Pons (tissue), 1 donor: ENCODE measurements around the gene ASB4.
"Not testable (repeated sequence)": the region's sequence is repeated elsewhere in the genome, so short reads cannot be mapped to it uniquely, and the experiment has no call there.

Experiments used
- DNase-seq: peaks from one replicate; pipeline ENCODE4 v3.0.0-alpha.2; 2016; ENCODE audit warnings: low spot score

ASB4 gene

DNA sequence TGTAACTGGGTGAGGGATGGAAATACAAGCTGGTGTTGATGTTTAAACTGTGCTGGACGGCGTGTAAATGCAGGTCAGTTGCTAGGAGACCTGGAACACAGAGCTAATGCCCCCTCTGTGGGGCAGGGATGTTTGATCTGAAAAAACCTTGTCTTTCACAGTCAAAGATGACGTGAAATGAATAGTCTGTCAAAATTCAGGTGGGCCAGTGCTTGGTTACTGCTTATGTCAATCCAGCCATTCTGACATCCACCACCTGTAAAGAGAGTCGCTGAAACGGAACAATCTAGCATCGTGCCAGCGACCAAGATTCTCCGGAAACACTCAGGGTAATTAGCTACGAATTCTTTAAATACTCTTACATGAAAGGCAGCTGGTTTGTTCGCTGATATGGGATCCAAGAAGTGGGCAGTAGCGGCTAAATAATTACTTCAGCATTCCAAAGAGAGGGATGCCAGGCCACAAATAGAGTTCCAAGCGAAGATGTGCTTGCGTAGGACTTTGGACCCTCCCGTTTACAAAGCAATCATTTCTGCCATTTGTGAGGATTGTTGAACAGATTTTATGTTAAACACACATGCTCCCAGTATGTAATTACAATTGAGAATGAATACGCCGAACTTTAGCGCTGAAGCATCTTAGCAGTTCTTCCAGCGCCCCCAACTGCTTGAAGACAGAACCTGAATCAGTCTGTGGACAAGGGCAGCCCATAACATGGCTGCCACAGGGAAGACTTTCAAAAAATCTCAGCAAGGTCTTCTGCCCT lies 7.3 kb upstream of the ASB4 start:
- peak; percentile 73 for DNase-seq

DNA sequence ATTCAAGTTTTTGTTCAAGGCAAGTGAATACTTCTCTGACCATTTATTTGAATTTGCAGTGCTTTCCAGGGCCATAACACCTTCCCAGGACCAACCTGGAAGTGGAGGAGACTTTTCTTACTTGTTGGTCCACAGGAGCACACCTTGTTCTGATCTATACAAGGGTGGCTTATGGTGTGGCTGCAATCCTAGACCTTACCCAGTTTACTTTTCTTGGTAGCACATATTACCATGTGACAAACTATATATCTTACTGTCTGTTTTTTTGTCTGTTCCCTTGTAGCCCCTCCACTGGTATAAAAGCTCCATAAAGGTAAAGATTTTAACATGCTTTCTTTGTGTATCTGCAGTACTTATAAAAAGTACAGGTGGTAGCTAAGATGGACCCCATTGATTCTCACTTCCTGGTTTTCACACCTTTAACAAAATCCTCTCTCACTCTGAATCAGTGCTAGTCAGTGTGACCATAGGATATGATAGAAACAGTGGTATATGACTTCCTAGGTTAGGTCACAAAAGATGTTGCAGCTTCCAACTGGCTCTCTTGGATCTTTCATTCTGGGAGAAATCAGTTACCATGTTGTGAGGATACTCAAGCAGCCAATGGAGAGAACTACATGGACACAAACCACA lies 5.6 kb upstream of the ASB4 start:
- DNase-seq: no peak

DNA sequence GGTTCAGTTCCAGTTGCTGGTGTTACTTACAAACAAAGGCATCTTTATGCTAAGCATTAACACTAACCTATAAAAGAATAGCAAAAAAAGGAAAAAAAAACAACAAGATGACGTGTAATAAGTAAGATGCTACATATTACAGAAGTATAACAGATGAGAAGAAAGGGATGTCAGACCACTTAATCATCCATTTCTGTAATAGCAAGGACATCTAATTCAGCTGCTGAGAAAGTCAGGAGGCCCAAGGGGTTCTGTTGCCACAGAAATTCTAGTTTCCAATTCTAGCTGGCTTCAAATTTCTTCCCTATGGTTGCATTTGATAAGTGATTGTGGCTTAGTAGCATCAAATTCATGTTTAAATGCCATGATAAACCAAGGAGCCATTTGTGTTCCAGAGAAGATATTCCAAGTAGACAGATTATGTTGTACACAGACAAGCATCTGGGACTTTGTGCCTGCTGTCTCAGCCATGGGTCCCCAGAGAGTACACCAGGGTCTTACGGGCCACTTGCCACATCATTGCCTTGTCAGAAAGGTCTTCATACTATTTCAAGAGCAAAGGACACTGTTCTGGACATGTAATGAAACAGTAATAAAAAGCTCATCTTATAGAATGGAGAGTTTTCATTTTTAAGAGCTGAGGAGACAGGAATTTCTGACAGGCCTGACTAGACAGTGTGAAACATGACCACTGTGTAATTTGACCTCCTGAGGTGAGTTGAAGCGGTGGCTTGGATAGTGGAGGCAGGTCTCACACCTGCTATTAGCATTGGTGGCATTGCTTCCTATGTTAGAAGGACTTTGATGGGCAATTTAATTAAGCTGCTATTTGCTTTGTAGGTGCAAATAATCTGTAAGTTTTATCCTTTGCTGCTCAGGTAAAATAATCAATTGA lies 4.2 kb upstream of the ASB4 start:
- DNase-seq: no peak

DNA sequence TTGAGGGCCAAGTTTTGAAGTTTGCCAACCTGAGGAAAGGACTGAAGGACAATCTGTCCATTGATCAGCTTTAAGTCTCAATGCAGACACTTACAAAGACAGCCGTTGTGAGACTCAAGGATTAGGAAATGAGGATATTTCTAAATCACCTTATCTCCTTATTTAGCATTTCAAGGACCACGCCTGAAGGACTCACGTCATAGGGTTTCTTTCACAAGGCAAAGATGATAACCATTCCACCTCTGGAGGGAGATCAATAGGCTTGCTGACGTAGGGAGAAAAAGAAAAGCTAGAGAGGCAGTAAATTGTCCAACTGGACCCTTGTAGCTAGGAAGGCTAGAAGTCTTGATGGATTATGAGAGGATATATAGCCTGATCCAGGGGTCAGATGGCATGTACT lies 3.3 kb upstream of the ASB4 start:
- DNase-seq: no peak

DNA sequence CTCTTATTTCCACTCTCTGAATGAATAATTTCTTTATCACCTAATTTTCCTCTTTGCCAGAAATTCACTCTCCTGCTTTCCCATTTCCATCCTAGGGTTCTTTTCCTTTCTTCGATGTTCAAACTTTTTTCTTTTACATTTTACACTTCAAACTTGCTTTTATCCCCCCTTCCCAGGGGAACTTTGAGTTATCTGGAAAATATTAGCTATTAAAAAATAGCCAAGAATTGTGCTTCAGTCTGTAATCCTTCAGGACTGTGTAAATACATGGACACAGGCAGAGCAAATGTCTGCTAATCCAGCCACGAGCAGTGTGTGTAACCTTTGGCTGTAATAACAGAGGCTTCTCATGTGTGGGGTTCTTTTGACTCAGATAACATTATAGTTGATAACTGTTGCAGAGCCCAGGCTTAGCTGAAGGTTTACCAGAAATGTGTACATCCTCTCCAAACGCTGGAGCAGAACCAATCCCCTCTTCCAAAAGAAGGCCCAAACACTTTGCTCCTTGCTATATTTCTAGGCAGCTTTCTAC lies 4.6 kb downstream of the ASB4 start:
- DNase-seq: no peak

DNA sequence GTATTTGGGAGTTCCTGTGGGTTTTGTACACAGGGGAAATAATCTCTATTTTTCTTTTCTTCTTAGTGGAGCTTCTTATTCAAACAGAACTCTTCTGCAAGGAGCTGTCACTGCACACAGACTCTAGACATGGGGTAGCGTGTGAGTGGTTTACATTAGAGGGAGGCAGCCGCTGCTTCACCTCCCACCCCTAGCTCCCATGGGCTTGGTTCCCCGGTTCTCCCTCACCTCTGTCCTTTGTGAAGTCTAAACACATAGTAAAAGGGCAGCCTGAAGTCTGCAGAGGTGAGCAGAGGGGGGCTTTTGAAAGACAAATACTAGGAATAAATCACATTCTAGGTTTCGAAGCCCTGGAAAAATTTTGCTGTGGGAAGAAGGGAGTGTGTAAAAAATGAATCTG lies 5.5 kb downstream of the ASB4 start:
- DNase-seq: no peak

DNA sequence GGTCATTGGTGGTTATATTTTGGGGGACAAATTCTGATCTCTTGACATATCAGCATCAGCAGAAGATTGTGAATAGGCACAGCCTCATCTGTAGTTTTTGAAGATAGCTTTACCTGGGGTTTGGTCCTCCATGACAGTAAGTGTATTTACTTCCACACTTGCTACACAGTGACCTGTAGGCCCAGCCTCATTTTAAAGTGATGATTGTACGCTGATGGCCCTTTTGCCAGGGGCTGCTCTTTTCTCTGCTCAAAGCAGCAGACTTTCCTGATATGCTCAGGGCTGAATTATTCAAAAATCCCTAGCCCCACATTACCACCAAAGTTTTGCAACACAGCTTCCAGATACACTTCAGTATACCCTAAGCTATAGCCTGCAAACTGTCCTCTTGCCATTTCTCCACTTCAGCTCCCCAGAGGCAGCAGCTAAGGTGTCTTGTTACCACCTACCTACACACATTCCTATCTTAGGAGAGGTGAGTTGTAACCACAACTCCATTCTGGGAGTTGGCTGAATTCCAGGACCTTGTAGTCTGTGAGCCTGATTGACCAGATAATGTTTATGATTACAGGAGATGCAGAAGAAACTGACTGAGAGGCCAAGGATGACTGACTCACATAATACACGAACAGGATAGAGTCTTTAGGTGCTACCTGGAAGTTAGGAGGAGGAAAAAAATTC lies 6.0 kb downstream of the ASB4 start:
- no peak for DNase-seq

DNA sequence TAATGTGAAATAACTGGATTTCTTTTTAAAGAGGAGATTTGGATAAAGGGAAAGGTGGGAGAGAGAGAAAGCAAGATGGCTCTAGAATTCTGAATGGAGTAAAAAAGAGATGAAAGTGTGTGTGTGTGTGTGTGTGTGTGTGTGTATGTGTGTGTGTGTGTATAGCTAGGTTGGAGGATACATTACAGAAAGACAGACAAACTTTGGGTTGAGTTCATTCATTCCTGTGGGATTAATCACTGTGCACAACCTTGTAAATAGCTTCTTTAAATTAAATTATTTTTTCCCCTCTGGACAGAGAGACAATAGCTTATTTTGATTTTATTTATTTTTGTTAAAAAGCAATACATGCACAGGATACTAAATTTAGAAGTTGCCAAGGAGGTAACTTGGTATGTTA lies 7.5 kb downstream of the ASB4 start:
- DNase-seq: no peak

DNA sequence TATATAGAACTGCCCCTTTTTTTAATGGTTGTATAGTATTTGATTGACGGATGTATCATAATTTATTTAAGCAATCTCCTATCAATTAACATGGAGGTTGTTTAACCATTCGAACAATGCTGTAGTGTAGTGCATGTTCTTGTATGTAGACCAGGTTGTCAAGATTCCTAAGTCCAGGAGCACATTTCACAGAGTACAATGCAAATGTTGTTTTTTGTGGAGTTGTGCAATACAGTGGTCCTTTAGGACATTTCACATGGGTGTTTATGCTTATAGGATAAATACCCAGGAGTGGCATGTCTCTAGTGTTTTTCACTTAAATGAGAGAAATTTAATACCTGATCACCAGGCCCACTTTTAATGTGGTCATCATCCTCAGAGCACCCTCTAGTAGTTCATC lies 8.1 kb downstream of the ASB4 start:
- DNase-seq: no peak

DNA sequence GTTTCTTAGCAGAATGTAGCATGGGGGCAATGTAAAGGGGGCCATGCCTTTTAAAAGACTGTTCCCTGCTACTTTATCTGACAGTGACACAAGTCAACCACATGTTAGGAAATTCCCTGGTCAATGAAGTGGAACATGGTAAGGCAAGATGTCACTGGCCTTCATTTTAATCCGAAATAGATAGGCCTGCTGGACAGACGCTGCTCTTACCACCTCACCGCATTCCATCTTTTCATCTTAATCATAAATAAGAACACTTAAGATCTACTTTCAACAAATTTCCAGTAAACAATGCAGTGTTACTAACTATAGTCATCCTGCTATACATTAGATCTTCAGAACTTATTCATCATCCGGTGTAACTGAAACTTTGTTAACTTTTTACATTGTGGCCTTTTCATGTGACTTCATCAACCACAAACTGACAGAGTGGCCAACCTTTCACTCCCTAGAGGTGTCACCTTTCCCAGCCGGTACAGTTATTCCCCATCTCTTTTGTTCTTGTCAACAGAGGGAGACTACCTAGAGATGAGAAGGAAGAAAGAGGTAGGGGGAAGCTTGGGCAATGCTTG lies 15.6 kb downstream of the ASB4 start:
- no peak for DNase-seq

DNA sequence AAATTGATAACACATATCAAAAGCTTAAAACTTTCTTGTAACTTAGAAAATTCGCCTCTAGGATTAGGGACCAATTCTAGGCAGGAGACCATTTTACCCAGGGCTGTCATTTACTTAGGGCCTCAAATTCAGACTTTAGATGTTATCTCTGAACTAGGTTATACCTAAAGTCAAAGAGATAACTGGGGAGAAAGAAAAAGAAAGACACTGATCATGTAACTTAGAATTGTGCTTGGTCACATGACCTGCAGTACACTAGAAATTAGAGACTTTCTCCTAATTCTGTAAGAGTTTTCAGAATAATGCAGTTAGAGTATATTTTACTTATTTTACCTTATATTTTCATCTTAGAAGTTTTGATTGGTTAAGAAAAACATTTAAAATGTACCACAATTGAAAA lies 16.7 kb downstream of the ASB4 start:
- no peak for DNase-seq

DNA sequence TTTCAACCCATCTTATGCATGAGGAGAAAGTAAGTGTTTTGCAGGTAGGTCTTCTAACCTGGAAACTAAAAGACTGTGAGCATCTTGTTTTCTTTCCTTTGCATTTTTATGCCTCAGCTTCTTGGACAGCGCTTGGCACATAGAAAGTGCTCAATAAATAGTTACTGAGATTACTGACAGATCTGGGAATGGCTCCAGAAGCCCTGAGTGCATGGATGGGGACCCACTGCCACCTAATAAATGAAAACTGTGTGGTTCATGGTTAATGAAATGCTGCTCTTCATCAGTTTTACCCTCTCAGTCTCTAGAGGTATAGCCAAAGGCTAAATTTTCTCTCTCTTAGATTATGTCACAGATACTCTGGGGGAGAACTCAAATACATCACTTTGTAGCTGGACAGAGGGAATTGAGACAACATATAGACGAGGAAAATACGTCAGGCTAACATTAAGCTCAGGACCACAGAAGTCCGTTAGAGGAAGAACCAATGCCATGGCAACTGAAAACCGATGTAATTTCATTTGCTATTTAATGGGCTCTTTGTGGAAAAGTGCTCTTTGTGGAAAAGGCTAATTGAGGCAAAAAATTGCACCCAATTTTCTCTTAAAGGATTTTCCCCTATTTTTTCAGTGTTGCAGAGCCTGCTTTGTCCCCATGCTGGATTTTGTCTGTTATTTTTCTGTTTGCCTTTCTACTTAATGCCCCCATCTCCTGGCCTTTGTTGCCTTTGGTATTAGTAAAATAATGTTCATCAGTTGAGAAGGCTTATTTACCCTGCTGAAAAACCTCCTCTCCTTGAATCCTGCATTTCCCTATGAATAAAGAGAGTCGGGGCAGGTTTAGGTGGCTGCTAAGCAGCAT lies 17.8 kb downstream of the ASB4 start:
- DNase-seq: no peak

DNA sequence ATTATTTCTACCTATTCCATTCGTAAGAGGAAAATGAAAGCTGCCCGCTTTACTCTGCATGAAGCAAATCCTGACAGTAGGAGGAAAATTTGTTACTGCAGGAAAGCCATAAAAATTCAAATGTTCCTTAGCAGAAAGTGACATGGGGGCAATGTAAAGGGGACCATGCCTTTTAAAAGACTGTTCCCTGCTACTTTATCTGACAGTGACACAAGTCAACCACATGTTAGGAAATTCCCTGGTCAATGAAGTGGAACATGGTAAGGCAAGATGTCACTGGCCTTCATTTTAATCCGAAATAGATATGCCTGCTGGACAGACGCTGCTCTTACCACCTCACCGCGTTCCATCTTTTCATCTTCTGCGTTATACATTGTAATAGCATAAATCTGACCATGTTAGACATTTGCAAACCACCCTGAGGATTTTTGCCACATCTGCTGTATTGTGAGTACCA lies 18.4 kb downstream of the ASB4 start:
- not testable (repeated sequence) for DNase-seq

DNA sequence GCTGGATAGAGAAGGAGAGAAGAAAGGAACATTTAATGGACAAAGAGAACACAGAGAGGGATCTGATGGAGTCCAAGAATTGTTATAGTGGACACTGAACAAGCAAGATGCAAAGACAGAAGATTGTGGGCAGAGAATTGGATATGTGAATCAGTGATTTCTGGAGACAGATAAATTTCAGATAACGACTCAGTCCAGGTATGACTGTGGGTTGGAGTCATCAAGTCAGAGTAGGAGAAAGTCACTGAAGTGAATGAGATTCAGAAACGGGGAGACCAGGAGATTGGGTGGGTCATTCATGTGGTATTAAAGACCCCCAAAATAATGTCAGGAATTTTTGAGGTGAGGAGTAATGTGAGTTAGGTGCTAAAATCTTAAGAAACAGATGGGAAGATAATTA lies 23.0 kb downstream of the ASB4 start:
- no peak for DNase-seq

DNA sequence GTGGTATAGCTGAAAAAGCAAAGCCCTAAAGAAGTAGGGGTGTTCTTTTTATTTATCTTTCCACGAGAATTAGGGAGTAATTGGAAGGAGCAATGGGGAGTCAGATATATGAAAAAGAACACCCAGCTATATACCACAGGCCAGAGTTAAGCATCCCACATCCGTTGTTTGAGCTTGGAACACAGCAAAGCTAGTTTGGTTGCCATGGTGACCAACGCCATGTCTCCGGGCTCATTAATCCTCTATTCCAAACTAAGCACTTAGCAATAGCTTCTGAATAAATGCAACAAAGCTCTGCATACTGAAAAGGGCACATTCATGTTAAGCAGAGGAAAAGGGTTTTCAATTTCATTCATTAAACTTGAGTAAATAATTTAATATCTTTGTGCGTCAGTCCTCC lies 23.5 kb downstream of the ASB4 start:
- DNase-seq: no peak

DNA sequence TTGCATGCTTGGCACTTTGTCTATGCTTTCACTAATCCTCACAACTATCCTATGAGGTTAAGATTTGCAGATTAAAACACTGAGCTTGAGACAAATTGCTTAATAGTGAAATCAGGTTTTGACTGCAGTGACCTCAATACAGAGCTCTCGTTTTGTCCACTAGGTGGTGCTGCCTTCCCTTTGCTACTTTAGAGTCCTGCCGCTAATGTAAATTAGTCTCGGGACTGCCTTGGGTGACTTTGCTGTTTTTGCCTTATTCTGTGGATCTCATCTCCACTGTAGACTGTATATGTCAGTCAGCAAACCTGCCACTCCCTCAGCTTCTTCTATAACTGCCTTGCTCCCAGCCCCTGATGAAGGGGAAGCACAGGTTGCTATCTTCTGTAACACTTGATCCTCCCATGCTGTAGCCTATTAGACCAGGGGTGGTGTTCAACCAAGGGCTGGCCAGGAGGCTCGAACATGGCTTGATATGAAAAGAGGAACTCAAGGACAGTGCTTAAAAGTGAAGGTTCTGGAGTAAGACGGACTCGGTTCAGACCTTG lies 26.0 kb downstream of the ASB4 start:
- peak; percentile 95 for DNase-seq

DNA sequence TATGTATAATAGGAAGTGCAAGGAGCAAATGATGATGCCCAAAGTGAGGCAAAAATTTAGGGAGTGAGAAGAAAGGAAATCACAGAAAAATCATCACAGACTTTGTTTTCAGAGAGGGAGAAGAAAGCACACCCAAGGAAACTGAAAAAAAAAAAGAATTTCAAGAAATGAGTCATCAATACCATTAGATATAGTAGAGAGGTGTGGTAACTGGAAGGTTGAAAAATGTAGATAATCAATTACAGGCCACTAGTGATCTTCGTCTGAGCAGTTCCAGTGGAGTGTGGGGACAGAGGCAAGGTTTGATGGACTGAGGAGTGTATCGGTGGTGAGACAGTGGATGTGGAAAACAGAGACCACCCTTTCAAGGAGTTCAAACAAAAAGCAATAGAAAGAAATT lies 31.7 kb downstream of the ASB4 start:
- no peak for DNase-seq

DNA sequence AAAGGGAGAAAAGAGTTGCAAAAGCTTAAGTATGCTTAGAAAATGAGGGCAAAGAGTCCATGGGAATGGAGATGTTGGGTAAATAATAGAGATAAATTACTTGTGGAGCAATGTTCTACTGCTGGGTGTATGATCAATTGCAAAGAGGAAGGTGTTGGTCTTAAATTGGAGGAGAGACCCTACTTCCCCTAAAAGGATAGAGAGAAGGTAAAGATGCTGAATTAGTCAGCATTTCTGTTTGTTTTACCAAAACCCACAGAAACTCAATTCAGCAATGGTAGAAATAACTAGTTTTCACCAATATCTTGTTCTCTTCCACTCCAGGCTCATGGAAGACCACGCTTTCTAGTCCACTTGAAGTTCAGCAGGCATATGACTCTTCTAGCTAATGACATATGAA lies 32.1 kb downstream of the ASB4 start:
- no peak for DNase-seq

DNA sequence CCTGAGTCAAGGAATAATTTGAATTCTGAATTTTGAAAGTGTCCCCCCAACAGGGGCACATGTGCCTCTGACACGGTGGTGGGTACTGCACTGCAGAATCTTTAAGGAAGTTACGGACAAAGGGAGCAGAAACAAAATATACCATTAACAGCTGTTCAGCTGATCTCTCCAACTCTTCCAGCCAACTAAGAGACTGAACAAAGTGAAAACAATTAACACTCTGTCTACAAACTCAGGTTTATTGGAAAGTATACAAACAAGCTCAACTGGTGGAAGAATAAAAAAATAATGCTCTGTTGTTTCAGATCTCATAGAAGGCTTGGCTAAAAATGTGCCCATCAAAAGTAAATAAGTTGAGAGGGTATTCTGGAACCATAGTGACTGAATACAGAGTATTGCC lies 34.4 kb downstream of the ASB4 start:
- DNase-seq: peak; percentile 86

DNA sequence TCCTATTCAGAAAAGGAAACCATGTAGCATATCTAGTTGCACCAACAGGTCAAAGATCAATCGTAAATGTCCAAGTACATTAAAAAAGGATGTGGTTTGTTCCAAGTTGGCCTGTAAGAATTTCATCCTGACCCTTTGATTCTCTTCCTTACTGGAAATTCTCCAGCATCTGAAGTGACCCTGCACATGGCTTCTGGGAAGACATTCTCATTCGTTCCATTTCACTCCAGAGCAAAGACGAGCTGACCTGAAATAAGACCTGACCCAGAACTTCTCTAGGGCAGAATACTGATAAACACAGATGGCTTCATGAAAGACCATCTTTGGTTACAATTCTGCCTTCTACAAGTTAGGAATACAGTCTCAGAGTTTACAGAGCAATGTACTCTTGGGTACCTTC lies 39.8 kb downstream of the ASB4 start:
- DNase-seq: no peak
